Activated CD4-positive, alpha-beta T cell treated with anti-CD3 and anti-CD28 coated beads, Interleukin-2, amount 50 U/mL, for 1 hour (primary cell): ENCODE measurements around the gene DOP1A.

Source experiments
- DNase-seq: peaks from one replicate; pipeline ENCODE4 v3.0.0-alpha.2; 2020

DOP1A gene

GRCh38 chr6:83067448-83068439, at the start of gene DOP1A:
Gene DOP1A (plus strand): TSS chr6:83067671. CDS start chr6:83096978, 29,307 bp downstream.
- peak; percentile 97 for DNase-seq

GRCh38 chr6:83019741-83020140, 47.7 kb upstream of the DOP1A start:
- DNase-seq, result no peak

- no peak for DNase-seq
These were observed 35.8 kb upstream of the DOP1A start for GRCh38 chr6:83031689-83032088.

- DNase-seq, result no peak
These were observed 29.2 kb upstream of the DOP1A start for GRCh38 chr6:83038246-83038645.

DNA sequence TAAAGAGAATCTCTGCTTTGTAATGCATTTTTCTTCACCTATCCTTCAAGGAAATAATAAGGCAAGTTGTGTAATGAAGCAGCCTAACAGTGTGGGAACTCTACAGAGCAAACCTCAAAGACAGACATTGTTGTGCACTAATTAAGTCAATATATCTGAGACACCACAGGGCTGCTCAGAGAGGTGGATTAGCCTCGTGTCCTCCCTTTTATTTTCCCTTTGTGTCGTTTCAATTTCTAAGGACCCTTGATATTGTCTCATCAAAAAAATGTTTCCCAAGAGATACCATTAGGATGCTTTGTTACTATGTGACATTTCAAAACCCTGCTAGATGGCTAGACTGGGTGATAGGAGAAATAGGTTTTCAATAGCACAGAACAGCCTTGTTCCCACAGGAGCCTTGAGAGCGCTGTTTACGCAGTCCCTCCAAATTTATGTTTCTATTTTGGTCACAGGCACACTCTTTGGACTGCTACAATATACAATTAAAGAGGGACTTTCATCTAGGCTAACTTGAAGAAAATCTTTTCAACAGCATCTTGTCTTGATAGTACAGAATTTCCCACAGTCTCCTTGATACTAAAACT, 24.9 kb upstream of the DOP1A start:
- DNase-seq, result no peak

DNA sequence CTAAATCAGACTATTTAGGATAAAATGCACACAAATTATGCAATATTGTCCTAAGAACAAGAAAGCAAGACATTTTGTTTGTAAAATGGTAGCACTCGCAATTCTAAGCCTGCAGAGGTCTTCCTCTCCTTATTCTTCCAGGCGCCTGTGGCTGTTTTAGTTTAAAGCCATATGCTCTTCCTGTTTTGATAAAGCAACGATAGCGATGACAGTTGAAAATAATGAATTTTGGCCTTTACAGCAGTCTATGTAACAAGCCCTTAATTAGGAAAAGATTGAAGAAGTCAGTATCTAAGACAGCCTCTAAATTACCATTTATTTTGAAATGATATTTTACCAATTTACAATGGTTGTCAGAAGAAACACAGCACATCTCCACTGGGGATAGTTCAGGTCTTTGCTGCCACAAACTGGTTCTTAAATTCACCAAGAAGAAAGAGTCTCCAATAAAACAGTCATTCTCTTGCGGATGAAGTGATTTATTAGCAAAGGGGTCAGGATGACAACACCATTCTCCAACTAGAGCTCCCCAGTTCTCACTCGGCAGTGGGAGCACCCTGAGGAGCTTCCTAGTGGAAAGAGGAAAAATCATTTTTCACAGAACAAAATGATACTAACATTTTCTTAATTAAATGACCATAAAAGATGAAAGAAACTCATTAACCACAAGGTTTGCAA, 23.2 kb upstream of the DOP1A start:
- no peak for DNase-seq

DNA sequence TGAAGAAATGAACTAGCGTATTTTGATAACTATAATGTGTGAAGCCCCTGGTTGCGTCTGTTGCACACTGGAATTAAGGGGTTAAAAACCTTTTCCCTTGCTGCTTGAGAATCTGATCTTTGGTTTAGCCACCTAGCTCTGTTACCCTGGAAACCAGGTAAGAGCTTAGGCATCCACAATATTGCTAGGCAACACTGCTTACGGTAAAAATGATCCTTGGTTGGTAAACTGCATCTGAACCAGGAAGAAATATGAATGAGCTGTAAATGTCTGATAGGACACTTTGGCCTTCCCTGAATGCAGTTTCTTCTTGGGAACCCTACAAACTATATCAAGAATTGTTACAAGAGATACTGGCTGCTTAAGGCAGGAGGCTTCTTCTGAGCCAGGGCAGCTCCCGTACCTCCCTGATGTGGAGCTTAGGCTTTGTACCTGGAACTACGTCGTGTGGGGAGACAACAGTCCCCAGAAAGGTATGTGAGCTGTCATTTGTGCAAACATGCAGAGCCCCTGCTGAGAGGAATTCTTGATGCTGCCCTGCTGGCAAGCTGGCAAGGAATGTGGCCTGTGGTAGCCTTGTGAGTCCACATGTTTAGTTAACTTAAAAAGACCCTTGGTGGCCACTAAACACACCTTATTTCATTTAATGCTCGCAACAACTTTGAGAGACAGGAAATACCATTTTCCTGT, 20.3 kb upstream of the DOP1A start:
- DNase-seq, result no peak

- DNase-seq, result no peak
These were observed 15.9 kb upstream of the DOP1A start for GRCh38 chr6:83051377-83052172.

- no peak for DNase-seq
These were observed 13.8 kb upstream of the DOP1A start for GRCh38 chr6:83053678-83054077.

GRCh38 chr6:83055366-83055964, 12.0 kb upstream of the DOP1A start:
- peak; percentile 34 for DNase-seq

DNA sequence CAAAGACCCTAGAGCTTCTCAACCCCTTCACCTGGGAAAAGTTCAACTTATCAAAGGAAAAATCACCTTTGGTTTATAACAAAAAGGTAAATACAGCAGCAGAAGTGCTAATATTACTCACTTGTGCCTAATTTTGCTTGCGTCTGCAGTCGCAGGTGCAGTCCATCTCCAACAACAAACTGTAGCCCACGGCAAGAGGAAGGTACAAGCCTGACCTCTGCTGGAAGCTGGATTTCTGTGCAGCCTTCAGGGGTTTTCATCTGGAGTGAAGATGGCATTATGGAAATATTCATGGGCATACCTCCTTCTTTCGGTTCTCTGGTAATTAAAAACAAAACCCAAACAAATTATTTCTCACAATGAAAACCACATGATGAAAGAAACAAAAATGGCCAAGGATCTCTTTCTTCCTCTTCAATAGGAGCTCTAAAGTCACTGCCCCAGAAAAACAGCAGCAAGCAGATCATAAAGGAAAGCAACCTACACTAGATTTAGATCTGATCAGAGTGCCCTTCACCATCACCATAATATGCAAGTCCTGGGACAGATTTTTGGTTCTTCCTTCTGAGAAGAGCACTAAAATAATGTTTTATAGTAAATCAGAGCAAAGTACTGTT, 9.7 kb upstream of the DOP1A start:
- peak; percentile 16 for DNase-seq

DNA sequence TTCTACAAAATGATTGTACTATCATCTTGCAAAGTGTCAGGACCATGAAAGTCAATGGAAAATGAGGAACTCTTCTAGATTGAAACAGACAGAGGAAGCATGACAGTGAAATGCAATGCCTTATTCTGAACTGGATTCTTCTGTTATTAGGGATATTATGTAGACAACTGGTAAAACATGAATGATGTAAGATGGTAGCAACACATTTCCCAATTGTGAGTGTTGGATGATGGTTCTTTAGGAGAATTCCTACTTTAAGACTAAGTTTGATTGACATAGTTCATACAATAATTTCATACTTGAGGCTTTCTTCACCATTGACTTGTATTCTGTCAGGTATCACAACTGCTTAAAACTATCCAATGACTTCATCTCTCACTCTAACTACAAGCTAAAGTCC, 6.3 kb upstream of the DOP1A start:
- no peak for DNase-seq

DNA sequence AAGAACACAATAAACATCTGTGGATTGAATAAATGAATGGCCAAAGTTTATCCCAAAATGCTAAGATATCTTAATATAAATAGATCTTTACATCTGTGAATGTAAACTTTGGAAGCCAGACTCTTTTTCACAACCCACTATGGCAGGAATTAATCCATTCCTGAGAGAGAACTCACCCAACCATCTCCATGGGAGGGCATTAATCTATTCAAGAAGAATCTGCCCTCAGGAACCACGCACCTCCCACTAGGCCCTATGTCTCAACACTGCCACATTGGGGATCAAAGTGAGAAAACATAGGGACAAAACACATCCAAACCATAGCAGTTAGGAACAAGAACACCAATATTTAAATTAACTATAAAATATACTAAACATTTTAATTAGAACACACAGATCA, 5.2 kb upstream of the DOP1A start:
- DNase-seq, result no peak

DNA sequence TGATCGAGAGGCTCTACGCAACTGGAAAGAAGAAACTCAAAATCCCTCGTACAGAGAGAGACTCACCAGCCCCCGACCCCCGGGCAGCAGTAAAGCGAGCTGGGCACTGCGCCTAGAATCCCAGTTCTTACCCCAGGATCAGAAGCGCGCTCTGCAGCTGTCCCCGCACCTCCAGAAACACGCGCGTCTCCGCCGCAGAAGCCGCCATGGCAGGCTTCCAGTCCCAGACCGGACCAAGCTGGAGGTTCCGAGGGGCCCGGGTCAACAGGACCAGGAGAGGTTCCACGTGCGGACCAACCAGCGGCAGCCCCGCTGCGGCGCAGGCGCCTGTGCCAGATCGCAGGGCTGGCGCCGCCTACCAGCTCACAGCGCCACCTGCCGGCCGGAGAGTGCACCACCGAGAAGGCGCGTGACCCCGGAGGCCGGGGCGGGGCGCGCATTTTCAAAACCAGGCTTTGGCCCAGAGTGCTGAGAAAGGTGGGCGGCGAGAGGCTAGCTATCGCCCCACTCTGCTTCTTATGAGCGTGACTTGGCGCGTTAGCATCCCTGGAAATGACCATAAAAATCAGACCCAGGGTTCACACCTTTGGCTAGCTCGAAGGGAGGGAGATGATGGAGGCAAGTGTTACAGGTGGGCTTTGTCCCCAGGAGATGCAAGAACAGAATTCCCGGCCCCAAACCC, 1.8 kb upstream of the DOP1A start, which contains the start of gene UBE3D:
TSS of gene UBE3D (minus strand) at position 331 of the 682 bp plus-strand sequence. CDS start at position 208, 123 bp downstream.
- peak; percentile 92 for DNase-seq

DNA sequence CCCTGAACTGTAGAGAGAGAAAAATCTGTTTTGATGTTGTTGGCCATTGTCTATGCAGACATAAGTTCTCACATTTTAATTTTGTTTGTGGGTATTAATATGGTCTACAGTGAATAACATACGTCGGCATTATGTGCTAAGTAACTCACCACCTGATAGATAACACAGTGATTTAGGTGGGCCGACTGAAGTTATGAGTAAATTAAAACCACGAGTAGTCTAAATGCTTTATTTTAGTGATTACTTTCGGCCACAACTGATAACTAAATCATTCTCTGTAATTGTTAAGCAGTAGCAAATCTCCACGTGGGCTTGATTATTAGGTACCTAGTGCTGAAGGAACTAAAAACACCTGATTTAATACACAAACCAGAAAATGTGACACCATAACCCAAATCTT, 1.1 kb downstream of the DOP1A start:
- no peak for DNase-seq

GRCh38 chr6:83069633-83070032, 2.2 kb downstream of the DOP1A start:
- no peak for DNase-seq

DNA sequence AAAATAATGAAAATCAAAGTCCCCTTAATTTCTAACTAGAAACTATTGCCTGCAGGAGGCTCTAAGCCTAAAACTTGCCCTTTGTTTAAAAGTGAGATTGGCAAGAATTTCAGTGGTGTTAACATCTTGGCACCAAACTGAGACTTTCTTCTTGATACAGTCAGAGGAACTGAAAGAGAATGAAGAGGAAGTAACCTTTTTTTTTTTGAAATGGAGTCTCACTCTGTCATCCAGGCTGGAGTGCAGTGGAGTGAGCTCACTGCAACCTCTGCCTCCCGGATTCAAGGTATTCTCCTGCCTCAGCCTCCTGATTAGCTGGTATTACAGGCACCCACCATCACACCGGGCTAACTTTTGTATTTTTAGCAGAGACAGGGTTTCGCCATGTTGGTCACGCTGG, 3.6 kb downstream of the DOP1A start:
- DNase-seq, result no peak

GRCh38 chr6:83071707-83072106, 4.2 kb downstream of the DOP1A start:
- no peak for DNase-seq

- no peak for DNase-seq
These were observed 5.3 kb downstream of the DOP1A start for GRCh38 chr6:83072726-83073125.

DNA sequence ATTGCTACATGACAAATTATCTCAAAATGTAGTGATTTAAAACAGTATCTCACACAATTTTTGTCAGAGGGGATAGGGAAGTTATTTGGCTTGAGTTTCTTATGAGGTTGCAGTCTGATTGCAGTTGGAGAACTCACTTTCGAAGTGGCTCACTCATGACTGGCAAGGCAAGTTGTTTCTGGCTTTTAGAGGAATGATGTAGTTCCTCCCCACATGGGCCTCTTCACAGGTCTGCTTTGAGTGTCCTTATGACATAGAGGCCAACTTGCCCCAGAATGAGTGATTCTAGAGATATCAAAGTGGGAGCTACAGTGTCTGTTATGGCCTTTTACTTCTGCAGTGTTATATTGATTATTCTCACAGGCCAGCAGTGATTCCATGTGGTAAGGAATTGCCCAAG, 6.1 kb downstream of the DOP1A start:
- no peak for DNase-seq

GRCh38 chr6:83083476-83083875, 16.0 kb downstream of the DOP1A start:
- no peak for DNase-seq
